ENCODE results near the gene KCNJ10. TPM values are rescaled to one million over a fixed set of nuclear protein-coding genes. Genes with fewer than 3 reads are reported as not detected.
"Not testable (repeated sequence)": the region's sequence is repeated elsewhere in the genome, so short reads cannot be mapped to it uniquely, and the experiment has no call there.

The KCNJ10 gene
- total RNA-seq, 1 experiment from 2014 or later: 1.4 TPM

GRCh38 chr1:160112357-160112756 is 42.4 kb upstream of the KCNJ10 start (continued):
- TF ChIP-seq ZNF425 (CRISPR knock-in tag; conservative IDR thresholded peaks at IDR 0.05): no peak

- POLR2A ChIA-PET; H3K4me3 Mint-ChIP-seq; ATAC-seq; H3K27me3 Mint-ChIP-seq (ENCODE audit: low read depth); DNase-seq (ENCODE audit: low spot score); H3K9me3 Mint-ChIP-seq; H3K36me3 Mint-ChIP-seq; H3K27ac Mint-ChIP-seq: not testable (repeated sequence)
- TF ChIP-seq HMGA2 (CRISPR knock-in tag; IDR thresholded peaks at IDR 0.05): 0 out of 2 replicates have a peak, but pooled peaks have one; percentile 29
- H3K4me1 Mint-ChIP-seq: peaks cover 67% of the 10 kb centered on the region
- CTCF ChIA-PET: interaction anchor here (1.0 to 3.9 kb wide), 4 partner anchors 9 to 141 kb away, joined by 3 to 27 read pairs (median 12); no protein-coding TSS in a partner anchor
These were observed 41.5 kb upstream of the KCNJ10 start for GRCh38 chr1:160111462-160111861.

- Mint-ChIP-seq H3K9me3 (no peaks in the 10 kb centered on the region), H3K4me1 (peaks cover 51% of the 10 kb centered on the region), H3K4me3 (no peak overlapping the region), H3K36me3 (no peaks in the 10 kb centered on the region), H3K27me3 (ENCODE audit: low read depth) (peaks cover 5% of the 10 kb centered on the region; the same call in 1 of the 2 replicates), H3K27ac (no peak overlapping the region; the same call in 1 of the 2 replicates)
- DNase-seq (ENCODE audit: low spot score): no peak
- no peak for TF ChIP-seq ZBTB43 (CRISPR knock-in tag; IDR thresholded peaks at IDR 0.05)
- no peak for TF ChIP-seq ATF2 (CRISPR knock-in tag; IDR thresholded peaks at IDR 0.05; ENCODE audit: borderline replicate concordance, low read depth)
- no peak for TF ChIP-seq ZNF281 (CRISPR knock-in tag; IDR thresholded peaks at IDR 0.05)
- TF ChIP-seq E2F1 (CRISPR knock-in tag; IDR thresholded peaks at IDR 0.05): no peak
- no peak for TF ChIP-seq FOXP1 (CRISPR knock-in tag; IDR thresholded peaks at IDR 0.05; ENCODE audit: borderline replicate concordance)
- TF ChIP-seq KAT7 (CRISPR knock-in tag; IDR thresholded peaks at IDR 0.05; ENCODE audit: borderline replicate concordance): no peak
- TF ChIP-seq GABPB1 (CRISPR knock-in tag; IDR thresholded peaks at IDR 0.05): no peak
- no peak for TF ChIP-seq ZMAT4 (CRISPR knock-in tag; IDR thresholded peaks at IDR 0.05)
- TF ChIP-seq ELF4 (CRISPR knock-in tag; IDR thresholded peaks at IDR 0.05; ENCODE audit: low read depth): no peak
- TF ChIP-seq CBFB (CRISPR knock-in tag; IDR thresholded peaks at IDR 0.05; ENCODE audit: low read depth): no peak
- POLR2A ChIA-PET: interaction anchor here (1.0 to 1.4 kb wide), 2 partner anchors 12 to 39 kb away, joined by 3 to 4 read pairs; partner anchors contain the start of gene IGSF8
- CTCF ChIA-PET: interaction anchor here (0.6 to 9.3 kb wide), 23 partner anchors 8 to 266 kb away, joined by 3 to 83 read pairs (median 8); partner anchors contain the start of genes ATP1A2, IGSF8 and KCNJ10
- peak; percentile 11; the same call in 1 of the 2 replicates for ATAC-seq
These were observed 39.7 kb upstream of the KCNJ10 start for GRCh38 chr1:160109686-160110085.

Measured in WTC11 (cell line).